MM.1S (cell line): ENCODE data around the gene GPR137B.

ENCODE experiments used
- DNase-seq: peaks from one replicate; pipeline ENCODE4 v3.0.0-alpha.2; 2015
- H2AFZ ChIP-seq: fragments of 300-600 bp; sonication (generic); 2 replicates; pipeline ENCODE4 v1.6.0; 2016; ENCODE audit warnings: antibody characterized with exemption, low read length
- H3F3A ChIP-seq: fragments of 300-600 bp; sonication (generic); 2 replicates; pipeline ENCODE4 v1.6.1; 2016; ENCODE audit warnings: mild to moderate bottlenecking, antibody characterized with exemption, low read length, moderate library complexity, mixed read lengths; ENCODE audit not compliant: insufficient read depth
- H3K27ac ChIP-seq: fragments of 300-600 bp; sonication (generic); 2 replicates; pipeline ENCODE4 v1.5.1; 2016; ENCODE audit warnings: mild to moderate bottlenecking, low read length
- H3K27me3 ChIP-seq: fragments of 300-600 bp; sonication (generic); replicated peaks from 2 replicates; pipeline ENCODE4 v1.6.0; 2016; ENCODE audit warnings: low read length; ENCODE audit not compliant: insufficient read depth
- H3K36me3 ChIP-seq: fragments of 300-600 bp; sonication (generic); replicated peaks from 2 replicates; pipeline ENCODE4 v1.6.1; 2016; ENCODE audit warnings: mild to moderate bottlenecking, low read length, mixed read lengths; ENCODE audit not compliant: insufficient read depth
- H3K4me1 ChIP-seq: fragments of 300-600 bp; sonication (generic); 2 replicates; pipeline ENCODE4 v1.6.1; 2016; ENCODE audit warnings: low read length, mixed read lengths
- H3K4me2 ChIP-seq: fragments of 300-600 bp; sonication (generic); 2 replicates; pipeline ENCODE4 v1.6.0; 2016; ENCODE audit warnings: low read depth, low read length
- H3K4me3 ChIP-seq: fragments of 300-600 bp; sonication (generic); 2 replicates; pipeline ENCODE4 v1.5.1; 2016; ENCODE audit warnings: low read length, mixed read lengths
- H3K79me2 ChIP-seq: fragments of 300-600 bp; sonication (generic); 2 replicates; pipeline ENCODE4 v1.6.1; 2016; ENCODE audit warnings: mixed run types, low read length, mixed read lengths
- H3K9ac ChIP-seq: fragments of 300-600 bp; sonication (generic); 2 replicates; pipeline ENCODE4 v1.6.1; 2016; ENCODE audit warnings: low read length, mixed read lengths
- H3K9me2 ChIP-seq: fragments of 300-600 bp; sonication (generic); replicated peaks from 2 replicates; pipeline ENCODE4 v1.6.1; 2016; ENCODE audit warnings: mild to moderate bottlenecking, low read length, mixed read lengths; ENCODE audit not compliant: insufficient read depth
- H3K9me3 ChIP-seq: fragments of 300-600 bp; sonication (generic); replicated peaks from 2 replicates; pipeline ENCODE4 v1.6.1; 2016; ENCODE audit warnings: mild to moderate bottlenecking, low read length, mixed read lengths; ENCODE audit not compliant: insufficient read depth
- H4K20me1 ChIP-seq: fragments of 300-600 bp; sonication (generic); 2 replicates; pipeline ENCODE4 v1.6.1; 2016; ENCODE audit warnings: mild to moderate bottlenecking, low read length, moderate library complexity, mixed read lengths; ENCODE audit not compliant: insufficient read depth
- CTCF ChIP-seq: fragments of 300-600 bp; sonication (generic); IDR thresholded peaks from 2 replicates; pipeline ENCODE4 v1.5.1; 2016; ENCODE audit warnings: antibody characterized with exemption, low read length, mixed read lengths
- EZH2 ChIP-seq: fragments of 300-600 bp; sonication (generic); optimal IDR thresholded peaks from 2 replicates; pipeline ENCODE3; 2017; ENCODE audit warnings: low read depth, mild to moderate bottlenecking, antibody characterized with exemption, low read length, mixed read lengths
- EZH2phosphoT487 ChIP-seq: fragments of 300-600 bp; sonication (generic); IDR thresholded peaks from 2 replicates; pipeline ENCODE4 v1.6.1; 2018; ENCODE audit warnings: antibody characterized with exemption, low read length

The GPR137B gene

GRCh38 chr1:236193184-236193583 is 50.8 kb downstream of the GPR137B start:
- Histone ChIP-seq H3K9me2 (no peaks in the 10 kb centered on the region), H3K79me2 (no peaks in the 10 kb centered on the region), H3K4me2 (no peak overlapping the region), H3K4me3 (no peak overlapping the region), H3K27ac (no peak overlapping the region), H3F3A (no peaks in the 10 kb centered on the region), H3K27me3 (no peaks in the 10 kb centered on the region), H3K9me3 (no peaks in the 10 kb centered on the region), H3K4me1 (no peaks in the 10 kb centered on the region), H4K20me1 (no peaks in the 10 kb centered on the region), H3K9ac (no peak overlapping the region), H3K36me3 (no peaks in the 10 kb centered on the region), H2AFZ (no peak overlapping the region)
- no peak for DNase-seq
- no peak for TF ChIP-seq EZH2phosphoT487
- TF ChIP-seq EZH2: no peak
- TF ChIP-seq CTCF: no peak

GRCh38 chr1:236200925-236201324 is 58.6 kb downstream of the GPR137B start:
- H3K27me3 ChIP-seq: no peaks in the 10 kb centered on the region
- DNase-seq: no peak
- no peaks in the 10 kb centered on the region for H3K36me3 ChIP-seq
- H3K4me2 ChIP-seq: no peak overlapping the region
- TF ChIP-seq EZH2phosphoT487: no peak
- TF ChIP-seq EZH2: no peak
- no peak for TF ChIP-seq CTCF
- no peaks in the 10 kb centered on the region for H4K20me1 ChIP-seq
- H3K9me2 ChIP-seq: no peaks in the 10 kb centered on the region
- H3K4me1 ChIP-seq: no peaks in the 10 kb centered on the region
- no peak overlapping the region for H3K27ac ChIP-seq
- H3F3A ChIP-seq: no peaks in the 10 kb centered on the region
- H3K79me2 ChIP-seq: no peaks in the 10 kb centered on the region
- no peak overlapping the region for H3K4me3 ChIP-seq
- H2AFZ ChIP-seq: no peak overlapping the region
- H3K9me3 ChIP-seq: no peaks in the 10 kb centered on the region
- H3K9ac ChIP-seq: no peak overlapping the region

GRCh38 chr1:236201786-236202185 is 59.4 kb downstream of the GPR137B start:
- Histone ChIP-seq H3K9me2 (no peaks in the 10 kb centered on the region), H3K4me2 (no peak overlapping the region), H4K20me1 (no peaks in the 10 kb centered on the region), H3K79me2 (no peaks in the 10 kb centered on the region), H3K9ac (no peak overlapping the region), H3K4me3 (no peak overlapping the region), H3F3A (no peaks in the 10 kb centered on the region), H3K9me3 (no peaks in the 10 kb centered on the region), H3K27ac (no peak overlapping the region), H3K36me3 (no peaks in the 10 kb centered on the region), H2AFZ (no peak overlapping the region), H3K27me3 (no peaks in the 10 kb centered on the region), H3K4me1 (no peaks in the 10 kb centered on the region)
- no peak for DNase-seq
- TF ChIP-seq EZH2phosphoT487 (no peak), EZH2 (no peak), CTCF (no peak)
